Caco-2 (cell line): Measurements from ENCODE around the gene MAP4K4. TPM values are rescaled to one million over a fixed set of nuclear protein-coding genes. Genes with fewer than 3 reads are reported as not detected.

Source experiments
- BruUV-seq: library from RNA; stranded (reverse); fragments of 400-500 nt; replicated peaks from 2 replicates; lab custom pipeline; 2021; lab: Mats Ljungman, UMichigan
- CTCF ChIA-PET: fragments of 300-600 bp; sonication (Branson Sonifier 250); formaldehyde crosslinking; loops from one replicate; lab custom pipeline; 2022; ENCODE audit warnings: antibody characterized with exemption; lab: Charles Lee
- POLR2A ChIA-PET: fragments of 300-600 bp; sonication (Branson Sonifier 250); formaldehyde crosslinking; loops from one replicate; lab custom pipeline; 2022; ENCODE audit warnings: antibody characterized with exemption; lab: Charles Lee
- DNase-seq, 2 experiments: peaks; one replicate each; pipeline versions ENCODE4 v3.0.0 to v3.0.0-alpha.2; 2020 to 2022
- H3K27me3 ChIP-seq: replicated peaks from 2 replicates; pipeline ENCODE4 v1.6.0; 2011; ENCODE audit warnings: low read length; ENCODE audit not compliant: control insufficient read depth, insufficient read depth
- H3K36me3 ChIP-seq: 2 replicates; pipeline ENCODE4 v1.5.1; 2011; ENCODE audit warnings: low read length; ENCODE audit not compliant: control insufficient read depth, insufficient read depth
- H3K4me1 ChIP-seq: fragments of 250-450 bp; sonication (Bioruptor Pico); 2 replicates; pipeline ENCODE4 v1.5.1; 2020; ENCODE audit warnings: mild to moderate bottlenecking
- H3K4me3 ChIP-seq: 2 replicates; pipeline ENCODE4 v1.5.1; 2011; ENCODE audit warnings: low read depth, mild to moderate bottlenecking, control low read depth, low read length
- H3K9me3 ChIP-seq: fragments of 250-450 bp; sonication (Bioruptor Pico); 2 replicates; pipeline ENCODE4 v1.5.1; 2020; ENCODE audit warnings: mild to moderate bottlenecking, moderate library complexity
- H3K27ac Mint-ChIP-seq: one replicate; pipeline ENCODE4 v1.8.0; 2022; ENCODE audit warnings: mixed read lengths; ENCODE audit not compliant: unreplicated experiment
- H3K27me3 Mint-ChIP-seq: one replicate; pipeline ENCODE4 v1.8.0; 2022; ENCODE audit warnings: mixed read lengths; ENCODE audit not compliant: insufficient read depth, unreplicated experiment
- H3K36me3 Mint-ChIP-seq: one replicate; pipeline ENCODE4 v1.8.0; 2022; ENCODE audit warnings: mild to moderate bottlenecking, mixed read lengths; ENCODE audit not compliant: insufficient read depth, unreplicated experiment
- H3K4me1 Mint-ChIP-seq: one replicate; pipeline ENCODE4 v1.8.0; 2022; ENCODE audit warnings: low read depth, mixed read lengths; ENCODE audit not compliant: unreplicated experiment
- H3K4me3 Mint-ChIP-seq: one replicate; pipeline ENCODE4 v1.8.0; 2022; ENCODE audit warnings: mild to moderate bottlenecking, moderate library complexity, mixed read lengths; ENCODE audit not compliant: unreplicated experiment
- H3K9me3 Mint-ChIP-seq: one replicate; pipeline ENCODE4 v1.8.0; 2022; ENCODE audit warnings: mixed read lengths; ENCODE audit not compliant: unreplicated experiment
- CTCF ChIP-seq, 2 experiments: fragments of 200-600 bp in 1 of 2; IDR thresholded peaks; 1 replicate in 1 of 2; 2 replicates in 1 of 2; pipeline versions ENCODE4 v1.5.1 to v1.8.0; 2011 to 2022; ENCODE audit warnings: antibody characterized with exemption in 1 of 2, control low read depth in 1 of 2, inconsistent platforms in 1 of 2, low read depth in 1 of 2, low read length in 1 of 2, mild to moderate bottlenecking in 1 of 2, moderate library complexity in 1 of 2; ENCODE audit not compliant: insufficient read depth in 1 of 2, severe bottlenecking in 1 of 2, unreplicated experiment in 1 of 2
- intact Hi-C: fragments of 100-400 bp; cut with micrococcal nuclease; formaldehyde crosslinking; loops from one replicate; pipeline ENCODE4 v1.10.0; 2022; ENCODE audit not compliant: unreplicated experiment
- total RNA-seq: library from RNA; stranded (reverse); gene quantifications from 2 replicates; pipeline ENCODE4 v1.2.3, GENCODE V29; 2022

Gene MAP4K4
- total RNA-seq, 1 experiment from 2014 or later, result 257 TPM

- Mint-ChIP-seq H3K27ac (no peak overlapping the region), H3K36me3 (peaks cover 56% of the 10 kb centered on the region), H3K9me3 (no peaks in the 10 kb centered on the region), H3K4me1 (peaks cover 21% of the 10 kb centered on the region), H3K27me3 (no peaks in the 10 kb centered on the region), H3K4me3 (no peak overlapping the region)
- Histone ChIP-seq H3K36me3 (no peaks in the 10 kb centered on the region), H3K27me3 (no peaks in the 10 kb centered on the region), H3K9me3 (no peaks in the 10 kb centered on the region), H3K4me1 (no peaks in the 10 kb centered on the region; the same call in 1 of the 2 replicates), H3K4me3 (no peak overlapping the region)
- ChIA-PET CTCF (no interaction called here), POLR2A (no interaction called here)
- no peak for TF ChIP-seq CTCF (IDR thresholded peaks at IDR 0.05; ENCODE audit: insufficient read depth in 1 of 2, low read depth in 1 of 2, low read length in 1 of 2, severe bottlenecking in 1 of 2, unreplicated experiment in 1 of 2)
- no TSS peak for BruUV-seq
- DNase-seq, result no peak
- intact Hi-C loops, result no loop called here
These were observed 26.6 kb downstream of the MAP4K4 start for GRCh38 chr2:101724125-101724474.

- POLR2A ChIA-PET, result no interaction called here
- Histone ChIP-seq H3K4me1 (no peaks in the 10 kb centered on the region; the same call in 1 of the 2 replicates), H3K36me3 (no peaks in the 10 kb centered on the region), H3K9me3 (no peaks in the 10 kb centered on the region), H3K27me3 (no peaks in the 10 kb centered on the region), H3K4me3 (no peak overlapping the region)
- no TSS peak for BruUV-seq
- peaks cover 53% of the 10 kb centered on the region for H3K36me3 Mint-ChIP-seq
- no peak overlapping the region for H3K4me3 Mint-ChIP-seq
- intact Hi-C loops, result no loop called here
- no peak overlapping the region for H3K27ac Mint-ChIP-seq
- H3K4me1 Mint-ChIP-seq, result peaks cover 18% of the 10 kb centered on the region
- no peak for DNase-seq
- H3K27me3 Mint-ChIP-seq, result no peaks in the 10 kb centered on the region
- no peaks in the 10 kb centered on the region for H3K9me3 Mint-ChIP-seq
- no peak for TF ChIP-seq CTCF (IDR thresholded peaks at IDR 0.05; ENCODE audit: insufficient read depth in 1 of 2, low read depth in 1 of 2, low read length in 1 of 2, severe bottlenecking in 1 of 2, unreplicated experiment in 1 of 2)
- CTCF ChIA-PET, result no interaction called here
These were observed 27.5 kb downstream of the MAP4K4 start for GRCh38 chr2:101725038-101725437.

- peaks cover 53% of the 10 kb centered on the region for H3K36me3 Mint-ChIP-seq
- no peak overlapping the region for H3K4me3 Mint-ChIP-seq
- no peak for DNase-seq
- Histone ChIP-seq H3K4me3 (no peak overlapping the region), H3K9me3 (no peaks in the 10 kb centered on the region), H3K36me3 (no peaks in the 10 kb centered on the region), H3K27me3 (no peaks in the 10 kb centered on the region), H3K4me1 (no peaks in the 10 kb centered on the region; the same call in 1 of the 2 replicates)
- CTCF ChIA-PET, result interaction anchor here (0.6 to 0.9 kb wide), 2 partner anchors 33 to 37 kb away, joined by 3 to 4 read pairs; no protein-coding TSS in a partner anchor
- POLR2A ChIA-PET, result no interaction called here
- H3K9me3 Mint-ChIP-seq, result no peaks in the 10 kb centered on the region
- no peak overlapping the region for H3K27ac Mint-ChIP-seq
- H3K4me1 Mint-ChIP-seq, result peaks cover 18% of the 10 kb centered on the region
- no peaks in the 10 kb centered on the region for H3K27me3 Mint-ChIP-seq
- BruUV-seq, result no TSS peak
- TF ChIP-seq CTCF (IDR thresholded peaks at IDR 0.05; ENCODE audit: insufficient read depth in 1 of 2, low read depth in 1 of 2, low read length in 1 of 2, severe bottlenecking in 1 of 2, unreplicated experiment in 1 of 2), result no peak
- intact Hi-C loops, result no loop called here
These were observed 28.1 kb downstream of the MAP4K4 start for GRCh38 chr2:101725515-101726192.
